Measurements from ENCODE around the gene C9orf78.

DNA sequence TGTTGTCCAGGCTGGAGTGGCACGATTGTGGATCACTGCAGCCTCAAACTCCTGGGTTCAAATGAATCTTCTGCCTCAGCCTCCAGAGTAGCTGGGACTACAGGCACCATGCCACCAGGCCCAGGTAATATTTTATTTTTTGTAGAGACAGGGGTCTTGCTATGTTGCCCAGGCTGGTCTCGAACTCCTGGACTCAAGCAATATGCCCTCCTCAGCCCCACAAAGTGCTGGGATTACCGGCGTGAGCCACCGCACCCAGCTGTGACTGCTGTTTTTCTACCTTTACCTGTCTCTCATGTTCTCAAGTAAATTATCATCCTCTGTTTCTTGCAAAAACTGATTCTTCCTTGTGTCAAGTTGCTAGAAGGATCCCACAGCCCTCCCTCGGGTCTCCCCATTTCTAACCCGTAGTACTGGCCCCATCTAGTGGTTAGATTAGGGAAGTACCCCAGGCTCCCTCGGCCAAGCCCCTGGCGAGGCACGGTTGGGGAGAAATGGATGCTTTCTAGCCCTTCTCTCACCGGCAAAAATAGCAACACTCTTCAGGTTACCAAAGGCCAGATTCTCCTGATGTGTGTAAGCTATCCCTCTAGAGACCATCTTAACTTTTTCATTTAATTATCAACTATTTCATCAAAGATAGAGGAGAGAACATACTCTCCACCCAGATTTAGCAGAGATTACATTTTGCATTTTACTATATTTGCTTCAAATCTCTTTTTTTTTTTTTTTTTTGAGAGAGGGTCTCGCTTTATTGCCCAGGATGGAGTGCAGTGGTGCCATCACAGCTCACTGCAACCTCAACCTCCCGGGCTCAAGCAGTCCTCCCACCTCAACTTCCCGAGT, 51.3 kb downstream of the C9orf78 start:
- TF ChIP-seq, protein P1, sequence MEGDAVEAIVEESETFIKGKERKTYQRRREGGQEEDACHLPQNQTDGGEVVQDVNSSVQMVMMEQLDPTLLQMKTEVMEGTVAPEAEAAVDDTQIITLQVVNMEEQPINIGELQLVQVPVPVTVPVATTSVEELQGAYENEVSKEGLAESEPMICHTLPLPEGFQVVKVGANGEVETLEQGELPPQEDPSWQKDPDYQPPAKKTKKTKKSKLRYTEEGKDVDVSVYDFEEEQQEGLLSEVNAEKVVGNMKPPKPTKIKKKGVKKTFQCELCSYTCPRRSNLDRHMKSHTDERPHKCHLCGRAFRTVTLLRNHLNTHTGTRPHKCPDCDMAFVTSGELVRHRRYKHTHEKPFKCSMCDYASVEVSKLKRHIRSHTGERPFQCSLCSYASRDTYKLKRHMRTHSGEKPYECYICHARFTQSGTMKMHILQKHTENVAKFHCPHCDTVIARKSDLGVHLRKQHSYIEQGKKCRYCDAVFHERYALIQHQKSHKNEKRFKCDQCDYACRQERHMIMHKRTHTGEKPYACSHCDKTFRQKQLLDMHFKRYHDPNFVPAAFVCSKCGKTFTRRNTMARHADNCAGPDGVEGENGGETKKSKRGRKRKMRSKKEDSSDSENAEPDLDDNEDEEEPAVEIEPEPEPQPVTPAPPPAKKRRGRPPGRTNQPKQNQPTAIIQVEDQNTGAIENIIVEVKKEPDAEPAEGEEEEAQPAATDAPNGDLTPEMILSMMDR (optimal IDR thresholded peaks at IDR 0.05 in 1 of 3, IDR thresholded peaks at IDR 0.05 in 1 of 3, conservative IDR thresholded peaks at IDR 0.05 in 1 of 3; ENCODE audit: extremely low read depth in 1 of 3, insufficient read depth in 2 of 3, low read length in 3 of 3): peak; percentile 82 to 92 (median 87)
- no peak for TF ChIP-seq EZH2 (IDR thresholded peaks at IDR 0.05; ENCODE audit: low read length)
